HepG2 (cell line): Measurements from ENCODE around the gene ZNF829. TPM values are rescaled to one million over a fixed set of nuclear protein-coding genes. Genes with fewer than 3 reads are reported as not detected.

ENCODE experiments used
- ATAC-seq: fragments of 200-7000 bp; cut with Tn5 transposase; 3 replicates; pipeline ENCODE4 v1.9.1; 2020; ENCODE audit warnings: mild to moderate bottlenecking, moderate library complexity
- BruUV-seq: library from RNA; stranded (reverse); fragments of 400-500 nt; replicated peaks from 2 replicates; lab custom pipeline; 2021; lab: Mats Ljungman, UMichigan
- CTCF ChIA-PET: fragments of 300-600 bp; formaldehyde crosslinking; extraction: SDS; loops from one replicate; lab custom pipeline; 2021; ENCODE audit warnings: low total read pairs, inconsistent platforms, low intra/inter-chr PET ratio; lab: Yijun Ruan, JAX
- POLR2A ChIA-PET: fragments of 350-600 bp; sonication (Branson Sonifier 250); formaldehyde crosslinking; loops from one replicate; lab custom pipeline; 2020; ENCODE audit warnings: antibody characterized with exemption, inconsistent platforms; lab: Yijun Ruan, JAX
- DNase-seq: peaks from one replicate; pipeline ENCODE4 v3.0.0-alpha.2; 2015; ENCODE audit warnings: low spot score
- FAIRE-seq: peaks from 3 replicates; lab custom pipeline; 2011; peaks lifted over from hg19 to GRCh38; lab: Jason Lieb, UNC
- H2AFZ ChIP-seq: one replicate; pipeline ENCODE4 v1.6.1; 2011; ENCODE audit warnings: low read length, inconsistent platforms
- H3K27ac ChIP-seq: fragments of 300-600 bp; 3 replicates; pipeline ENCODE4 v1.8.0; 2011; ENCODE audit warnings: mixed run types, mild to moderate bottlenecking, mixed read lengths, low read length, inconsistent platforms; ENCODE audit not compliant: insufficient read depth; ENCODE audit errors: extremely low read length
- H3K27me3 ChIP-seq, 2 experiments: fragments of 200-600 bp in 1 of 2; 2 replicates in 1 of 2; 3 replicates in 1 of 2; pipeline versions ENCODE4 v1.6.0 to v1.8.0; 2011; ENCODE audit warnings: low read length in 2 of 2, mild to moderate bottlenecking in 2 of 2, moderate library complexity in 2 of 2, inconsistent platforms in 1 of 2; ENCODE audit not compliant: insufficient read depth in 2 of 2, control insufficient read depth in 1 of 2
- H3K36me3 ChIP-seq, 2 experiments: fragments of 200-600 bp in 1 of 2; replicated peaks in 1 of 2; 2 replicates in 1 of 2; 3 replicates in 1 of 2; pipeline versions ENCODE4 v1.5.1 to v1.8.0; 2011; ENCODE audit warnings: low read length in 2 of 2, inconsistent platforms in 1 of 2; ENCODE audit not compliant: insufficient read depth in 2 of 2, control insufficient read depth in 1 of 2
- H3K4me1 ChIP-seq: 2 replicates; pipeline ENCODE4 v1.5.1; 2012; ENCODE audit warnings: low read length, inconsistent platforms; ENCODE audit not compliant: insufficient read depth
- H3K4me2 ChIP-seq: 2 replicates; pipeline ENCODE4 v1.6.0; 2011; ENCODE audit warnings: low read depth, low read length, inconsistent platforms
- H3K4me3 ChIP-seq, 3 experiments: fragments of 200-600 bp in 1 of 3; sonication (generic), shearing (Covaris generic) in 1 of 3; replicated peaks in 1 of 3; 2 replicates each; pipeline ENCODE4 v1.5.1; 2011 to 2016; ENCODE audit warnings: low read length in 3 of 3, inconsistent platforms in 2 of 3, low read depth in 2 of 3, mild to moderate bottlenecking in 2 of 3, control low read depth in 1 of 3, mixed read lengths in 1 of 3; ENCODE audit not compliant: insufficient read depth in 1 of 3
- H3K79me2 ChIP-seq: one replicate; pipeline ENCODE4 v1.6.1; 2011; ENCODE audit warnings: low read length, inconsistent platforms; ENCODE audit not compliant: insufficient read depth
- H3K9ac ChIP-seq: 2 replicates; pipeline ENCODE4 v1.6.0; 2011; ENCODE audit warnings: mild to moderate bottlenecking, low read depth, low read length, inconsistent platforms; ENCODE audit not compliant: insufficient read depth
- H3K9me3 ChIP-seq: 2 replicates; pipeline ENCODE4 v1.5.1; 2012; ENCODE audit warnings: mild to moderate bottlenecking, low read length
- H4K20me1 ChIP-seq: 2 replicates; pipeline ENCODE4 v1.6.0; 2011; ENCODE audit warnings: inconsistent platforms, mild to moderate bottlenecking, low read length, moderate library complexity; ENCODE audit not compliant: insufficient read depth
- FIP1L1 ChIP-seq: fragments of 200-400 bp; formaldehyde crosslinking; IDR thresholded peaks from 2 replicates; pipeline ENCODE4 v1.6.1; 2018; ENCODE audit warnings: low read depth, mild to moderate bottlenecking, low read length, moderate library complexity, borderline replicate concordance; ENCODE audit not compliant: insufficient read depth
- FOXA1 ChIP-seq, 2 experiments: fragments of 450-650 bp in 1 of 2; sonication (generic) in 1 of 2; formaldehyde crosslinking in 1 of 2; IDR thresholded peaks; 2 replicates each; pipeline versions ENCODE4 v1.4.0 to v1.6.1; 2016 to 2020; ENCODE audit warnings: missing genetic modification reagents in 1 of 2
- GMEB2 ChIP-seq: IDR thresholded peaks from 2 replicates; pipeline ENCODE4 v1.6.1; 2016; ENCODE audit warnings: missing biosample characterization, missing genetic modification reagents, low read depth
- IKZF1 ChIP-seq: fragments of 450-650 bp; IDR thresholded peaks from 2 replicates; pipeline ENCODE4 v1.7.1; 2016
- RBAK ChIP-seq: sonication (generic); formaldehyde crosslinking; IDR thresholded peaks from 2 replicates; pipeline ENCODE4 v1.5.1; 2020; ENCODE audit warnings: mild to moderate bottlenecking, missing genetic modification reagents
- STAT5B ChIP-seq: sonication (generic); formaldehyde crosslinking; IDR thresholded peaks from 2 replicates; pipeline ENCODE4 v1.4.0; 2020; ENCODE audit warnings: missing genetic modification reagents
- TBP ChIP-seq: sonication (generic); formaldehyde crosslinking; IDR thresholded peaks from 2 replicates; pipeline ENCODE4 v1.5.0; 2020; ENCODE audit warnings: missing genetic modification reagents
- THAP9 ChIP-seq: sonication (generic); formaldehyde crosslinking; IDR thresholded peaks from 2 replicates; pipeline ENCODE4; 2020; ENCODE audit warnings: missing genetic modification reagents, mild to moderate bottlenecking, borderline replicate concordance
- ZNF263 ChIP-seq: sonication (generic); formaldehyde crosslinking; IDR thresholded peaks from 2 replicates; pipeline ENCODE4 v1.4.0; 2020; ENCODE audit warnings: missing genetic modification reagents
- ZNF275 ChIP-seq: sonication (generic); formaldehyde crosslinking; IDR thresholded peaks from 2 replicates; pipeline ENCODE4 v1.8.0; 2022; ENCODE audit warnings: missing genetic modification reagents, mild to moderate bottlenecking, inconsistent platforms, borderline replicate concordance
- ZNF281 ChIP-seq: sonication (generic); formaldehyde crosslinking; IDR thresholded peaks from 2 replicates; pipeline ENCODE4 v1.4.0; 2020; ENCODE audit warnings: missing genetic modification reagents, borderline replicate concordance
- ZNF331 ChIP-seq: sonication (generic); formaldehyde crosslinking; IDR thresholded peaks from 2 replicates; pipeline ENCODE4 v1.4.0; 2020; ENCODE audit warnings: missing genetic modification reagents
- ZNF547 ChIP-seq: sonication (generic); formaldehyde crosslinking; IDR thresholded peaks from 2 replicates; pipeline ENCODE4 v1.5.1; 2020; ENCODE audit warnings: mild to moderate bottlenecking, missing genetic modification reagents
- ZNF766 ChIP-seq: sonication (generic); formaldehyde crosslinking; IDR thresholded peaks from 2 replicates; pipeline ENCODE4 v1.5.0; 2020; ENCODE audit warnings: missing genetic modification reagents, borderline replicate concordance
- ZNF891 ChIP-seq: sonication (generic); formaldehyde crosslinking; IDR thresholded peaks from 2 replicates; pipeline ENCODE4 v1.5.0; 2020; ENCODE audit warnings: mild to moderate bottlenecking, missing genetic modification reagents
- WGBS: methylation state at CpG from one replicate; pipeline ENCODE4 v1.1.6; 2017; ENCODE audit warnings: low lambda C conversion rate; 5-methylcytosine and 5-hydroxymethylcytosine counted together
- in situ Hi-C: cut with HindIII; loops from 2 replicates; pipeline ENCODE4 v1.10.0; 2017; ENCODE audit warnings: low pct_unique_long_range_greater_than_20kb; ENCODE audit not compliant: extremely low pct_ligation_motif_present
- intact Hi-C: fragments of 100-400 bp; cut with micrococcal nuclease; formaldehyde crosslinking; loops from one replicate; pipeline ENCODE4 v1.10.0; 2022; ENCODE audit not compliant: unreplicated experiment
- polyA plus RNA-seq, 8 experiments: library from polyadenylated mRNA; depleted of rRNA in 3 of 8; stranded (reverse) in 7 of 8; unstranded in 1 of 8; fragments of >200 nt; fragmentation: Illumina TruSeq in 4 of 8; extraction: Trizol in 4 of 8; gene quantifications; 2 replicates each; pipeline versions ENCODE4 v1.2.1 to v1.2.3, GENCODE V29; 2011 to 2016; ENCODE audit warnings: low read depth in 4 of 8, missing spikeins in 1 of 8, mixed read lengths in 1 of 8; ENCODE audit not compliant: insufficient read depth in 1 of 8
- total RNA-seq, 5 experiments: library from RNA; depleted of rRNA; stranded (reverse); fragments of >200 nt; fragmentation: Illumina TruSeq; extraction: Trizol; gene quantifications; 2 replicates each; pipeline ENCODE4 v1.2.3, GENCODE V29; 2016; ENCODE audit warnings: low read depth in 1 of 5

ZNF829 gene
- total and polyA plus RNA-seq, 2 of the 13 experiments (the other 11 are each of a cell fraction or from before 2014, with no cell fraction given) = 0.15 to 0.86 TPM

- no peak for DNase-seq
- WGBS = 11% methylated on average over 6 of the region's 6 CpGs
- Histone ChIP-seq H3K4me2 (no peak overlapping the region), H3K4me3 (no peak overlapping the region), H4K20me1 (no peaks in the 10 kb centered on the region), H3K27me3 (no peaks in the 10 kb centered on the region), H3K9me3 (peaks cover 86% of the 10 kb centered on the region), H3K36me3 (no peaks in the 10 kb centered on the region), H2AFZ (no peak overlapping the region), H3K27ac (no peak overlapping the region), H3K9ac (no peak overlapping the region), H3K79me2 (no peaks in the 10 kb centered on the region), H3K4me1 (no peaks in the 10 kb centered on the region)
- FAIRE-seq = no peak
- in situ Hi-C loops (no loop called here), intact Hi-C loops (no loop called here)
- POLR2A ChIA-PET = no interaction called here
- CTCF ChIA-PET = no interaction called here
- ATAC-seq = no peak
- no peak for TF ChIP-seq RBAK
- TF ChIP-seq FIP1L1 = no peak
- no peak for TF ChIP-seq STAT5B
- no peak for TF ChIP-seq TBP
- no peak for TF ChIP-seq ZNF281 (CRISPR knock-in tag)
- no peak for TF ChIP-seq THAP9 (CRISPR knock-in tag)
- TF ChIP-seq ZNF547 = no peak
- TF ChIP-seq ZNF331 (CRISPR knock-in tag) = no peak
- TF ChIP-seq ZNF263 (CRISPR knock-in tag) = no peak
- TF ChIP-seq ZNF766 = no peak
- no peak for TF ChIP-seq ZNF891
- TF ChIP-seq GMEB2 (CRISPR knock-in tag) = no peak
- TF ChIP-seq ZNF275 (CRISPR knock-in tag) = no peak
- no peak for TF ChIP-seq IKZF1
- no peak for TF ChIP-seq FOXA1 (IDR thresholded peaks at IDR 0.05)
- TF ChIP-seq FOXA1 (CRISPR knock-in tag; IDR thresholded peaks at IDR 0.05) = no peak
- BruUV-seq = no TSS peak
Measured at GRCh38 chr19:36962346-36962745, 46.3 kb upstream of the ZNF829 start.
